Measurements from ENCODE around the gene SELL.
A peak's percentile ranks its signal among the peaks of the same experiment; 100 is the strongest.
"Not testable (repeated sequence)": the region's sequence is repeated elsewhere in the genome, so short reads cannot be mapped to it uniquely, and the experiment has no call there.

The SELL gene

GRCh38 chr1:169711469-169712308 is at the start of gene SELL:
SELL (minus strand) TSS chr1:169711620; CDS start chr1:169711498, 122 bp downstream.
- peak; percentile 78 for DNase-seq

GRCh38 chr1:169759038-169759437 is 47.6 kb upstream of the SELL start:
- no peak for DNase-seq

- no peak for DNase-seq
Measured at GRCh38 chr1:169753549-169753948, 42.1 kb upstream of the SELL start.

- no peak for DNase-seq
Measured at GRCh38 chr1:169750041-169750440, 38.6 kb upstream of the SELL start.

- DNase-seq: no peak
Measured at GRCh38 chr1:169746550-169746949, 35.1 kb upstream of the SELL start.

- no peak for DNase-seq
Measured at GRCh38 chr1:169745015-169745861, 33.8 kb upstream of the SELL start.

- no peak for DNase-seq
Measured at GRCh38 chr1:169741666-169742394, 30.4 kb upstream of the SELL start.

GRCh38 chr1:169739980-169740379 is 28.6 kb upstream of the SELL start:
- DNase-seq: no peak

- DNase-seq: no peak
Measured at GRCh38 chr1:169733924-169734323, 22.5 kb upstream of the SELL start, which contains the start of gene SELE. SELE (minus strand) TSS chr1:169734079; CDS start chr1:169733612, 467 bp downstream.

- DNase-seq: no peak
Measured at GRCh38 chr1:169731446-169731845, 20.0 kb upstream of the SELL start.

- DNase-seq: no peak
Measured at GRCh38 chr1:169729991-169730390, 18.6 kb upstream of the SELL start.

- DNase-seq: no peak
Measured at GRCh38 chr1:169727307-169727706, 15.9 kb upstream of the SELL start.

GRCh38 chr1:169726851-169727250 is 15.4 kb upstream of the SELL start:
- no peak for DNase-seq

GRCh38 chr1:169725930-169726329 is 14.5 kb upstream of the SELL start:
- DNase-seq: no peak

- no peak for DNase-seq
Measured at GRCh38 chr1:169724168-169724567, 12.7 kb upstream of the SELL start.

GRCh38 chr1:169723763-169724162 is 12.3 kb upstream of the SELL start:
- DNase-seq: no peak

GRCh38 chr1:169722779-169723178 is 11.4 kb upstream of the SELL start:
- no peak for DNase-seq

GRCh38 chr1:169715100-169715499 is 3.7 kb upstream of the SELL start:
- not testable (repeated sequence) for DNase-seq

GRCh38 chr1:169713090-169713489 is 1.7 kb upstream of the SELL start:
- not testable (repeated sequence) for DNase-seq

- DNase-seq: no peak
Measured at GRCh38 chr1:169712309-169712631, 850 bp upstream of the SELL start.

GRCh38 chr1:169708647-169709046 is 2.8 kb downstream of the SELL start:
- no peak for DNase-seq

GRCh38 chr1:169707912-169708604 is 3.4 kb downstream of the SELL start:
- no peak for DNase-seq

GRCh38 chr1:169704797-169705196 is 6.6 kb downstream of the SELL start:
- DNase-seq: no peak
